GM18505 (cell line): ENCODE measurements around the gene SLC32A1.

Experiments
- ATAC-seq: cut with Tn5 transposase; IDR thresholded peaks from one replicate; pipeline ENCODE4 v1.9.1; 2021; ENCODE audit not compliant: unreplicated experiment
- POLR2A ChIP-seq: IDR thresholded peaks from 4 replicates; pipeline ENCODE4 v1.6.1; 2011; ENCODE audit warnings: borderline replicate concordance; ENCODE audit not compliant: insufficient read depth, insufficient read length; ENCODE audit errors: extremely low read depth

SLC32A1 gene

GRCh38 chr20:38754924-38755323 is 30.6 kb downstream of the SLC32A1 start:
- TF ChIP-seq POLR2A: no peak
- ATAC-seq: no peak

GRCh38 chr20:38755324-38755910 is 31.1 kb downstream of the SLC32A1 start:
- no peak for ATAC-seq
- TF ChIP-seq POLR2A: no peak

- TF ChIP-seq POLR2A: no peak
- no peak for ATAC-seq
These were observed 33.0 kb downstream of the SLC32A1 start for GRCh38 chr20:38757145-38757775.

GRCh38 chr20:38759106-38759505 is 34.8 kb downstream of the SLC32A1 start:
- no peak for TF ChIP-seq POLR2A
- no peak for ATAC-seq

- no peak for TF ChIP-seq POLR2A
- no peak for ATAC-seq
These were observed 36.7 kb downstream of the SLC32A1 start for GRCh38 chr20:38760978-38761377.

GRCh38 chr20:38762174-38762573 is 37.9 kb downstream of the SLC32A1 start:
- no peak for TF ChIP-seq POLR2A
- ATAC-seq: no peak

GRCh38 chr20:38763616-38764015 is 39.3 kb downstream of the SLC32A1 start:
- no peak for ATAC-seq

GRCh38 chr20:38764567-38765318 is 40.5 kb downstream of the SLC32A1 start:
- no peak for ATAC-seq
- TF ChIP-seq POLR2A: no peak

More at GRCh38 chr20:38763616-38764015, 39.3 kb downstream of the SLC32A1 start:
- TF ChIP-seq POLR2A: no peak

- no peak for ATAC-seq
- TF ChIP-seq POLR2A: no peak
These were observed 41.8 kb downstream of the SLC32A1 start for GRCh38 chr20:38766071-38766470.

GRCh38 chr20:38769376-38770295 is 45.4 kb downstream of the SLC32A1 start:
- no peak for TF ChIP-seq POLR2A
- no peak for ATAC-seq

GRCh38 chr20:38770546-38770945 is 46.3 kb downstream of the SLC32A1 start:
- no peak for TF ChIP-seq POLR2A
- no peak for ATAC-seq

GRCh38 chr20:38770970-38771369 is 46.7 kb downstream of the SLC32A1 start:
- ATAC-seq: no peak
- no peak for TF ChIP-seq POLR2A

GRCh38 chr20:38771621-38772020 is 47.3 kb downstream of the SLC32A1 start:
- TF ChIP-seq POLR2A: no peak
- ATAC-seq: no peak

- TF ChIP-seq POLR2A: no peak
- ATAC-seq: no peak
These were observed 49.9 kb downstream of the SLC32A1 start for GRCh38 chr20:38774167-38774566.

- ATAC-seq: no peak
- no peak for TF ChIP-seq POLR2A
These were observed 52.1 kb downstream of the SLC32A1 start for GRCh38 chr20:38776363-38776762.
